NCI-H187 treated with DMSO at 0.1 percent for 48 hours (cell line): ENCODE data around the gene RALGPS1.

Source experiments
- DNase-seq: peaks from one replicate; lab custom pipeline; 2025; lab: John Stamatoyannopoulos, UW

RALGPS1 gene

DNA sequence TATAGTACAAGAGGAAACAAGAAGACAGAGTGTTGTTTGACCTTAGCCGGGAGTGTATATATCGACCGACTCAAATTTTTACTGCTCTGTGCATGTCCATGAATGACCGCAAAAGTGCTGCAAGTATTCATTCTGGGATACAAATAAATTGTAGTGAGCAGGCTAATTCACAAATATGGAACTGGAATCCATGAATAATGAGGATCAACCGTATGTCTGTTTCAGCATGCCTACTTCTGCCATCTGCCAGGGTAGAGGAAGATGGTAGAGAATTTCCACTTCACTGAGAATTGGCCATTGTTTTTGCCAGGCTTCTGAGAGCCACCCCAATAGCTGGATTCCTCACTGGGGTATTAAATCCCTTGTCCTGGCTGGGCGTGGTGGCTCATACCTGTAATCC lies 8.5 kb upstream of the RALGPS1 start:
- DNase-seq, result no peak

DNA sequence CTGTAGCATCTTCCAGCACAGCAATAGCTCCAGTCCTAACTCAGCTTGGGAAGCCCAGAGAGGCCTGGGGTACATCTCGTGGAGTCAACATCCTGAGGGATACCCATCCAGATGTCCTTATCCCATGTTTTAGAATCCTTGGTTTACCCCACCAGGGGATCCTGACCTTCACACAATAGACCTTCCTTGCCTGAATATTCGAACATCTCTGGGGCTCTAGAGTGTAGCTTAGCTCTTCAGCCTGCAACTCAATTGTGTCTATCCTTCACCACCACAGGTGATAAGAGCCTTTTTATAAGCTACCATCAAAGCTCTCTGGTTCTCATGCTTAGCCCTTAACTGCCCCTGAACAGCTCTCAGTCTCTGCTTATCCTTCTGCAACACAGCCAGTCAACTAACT lies 7.5 kb upstream of the RALGPS1 start:
- DNase-seq, result no peak

DNA sequence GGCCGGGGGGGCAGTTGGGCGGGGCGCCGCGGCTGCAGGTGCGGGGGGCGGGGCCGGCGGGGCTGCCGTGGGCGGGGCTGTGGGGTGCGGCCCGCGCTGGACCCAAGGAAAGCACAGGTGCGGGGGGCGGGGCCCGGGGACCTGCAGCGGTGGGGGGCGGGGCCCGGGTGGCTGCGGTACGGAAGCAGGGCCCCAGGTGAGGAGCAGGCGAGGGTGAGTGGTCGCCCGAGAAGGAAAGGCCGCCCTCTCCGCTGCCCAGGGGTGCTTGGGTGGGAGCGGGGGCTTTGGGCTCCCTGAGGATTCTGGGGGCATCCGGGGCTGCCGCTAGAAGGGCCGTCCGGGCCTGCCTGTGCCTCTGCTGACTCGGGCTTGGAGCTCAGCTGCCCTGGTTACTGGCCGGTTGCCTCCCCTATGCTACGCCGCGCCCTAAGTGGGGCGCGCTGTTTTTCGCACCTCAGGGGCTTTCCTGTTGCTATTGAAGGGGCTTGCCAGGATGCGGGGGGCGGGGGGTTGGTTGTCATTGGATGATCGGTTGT lies 767 bp downstream of the RALGPS1 start:
- DNase-seq, result no peak

DNA sequence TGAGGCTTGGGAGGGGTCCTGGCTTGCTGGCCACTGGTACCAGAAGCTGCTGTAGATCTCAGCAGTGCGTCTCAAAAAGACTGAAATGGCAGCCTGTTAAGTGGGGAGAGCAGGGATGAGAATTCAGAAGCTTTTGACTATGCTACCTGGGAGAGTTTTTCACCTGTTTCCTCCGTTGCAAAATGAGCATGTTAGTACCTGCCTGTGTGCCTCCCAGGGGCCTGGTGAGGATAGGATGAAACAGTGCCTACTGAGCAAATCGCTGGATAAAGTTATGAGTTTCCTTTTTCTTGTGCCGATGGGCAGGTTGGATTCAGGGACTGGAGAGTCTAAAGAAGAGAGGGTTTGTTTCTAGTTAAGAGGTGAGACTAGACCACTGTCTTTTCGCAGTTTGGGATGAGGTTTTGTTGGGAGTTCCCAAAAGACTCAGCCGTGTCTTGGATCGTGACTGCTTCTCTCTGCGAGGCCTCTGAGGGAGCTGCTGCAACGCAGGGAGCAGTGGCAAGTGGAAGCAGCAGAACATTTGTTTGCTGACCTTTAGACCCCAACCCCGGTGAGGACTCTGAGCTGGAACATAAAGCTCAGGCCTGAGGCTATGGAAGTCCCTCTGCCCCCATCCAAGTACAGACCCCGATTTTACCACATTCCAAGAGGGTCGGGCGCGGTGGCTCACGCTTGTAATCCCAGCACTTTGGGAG lies 1.4 kb downstream of the RALGPS1 start:
- DNase-seq, result no peak

DNA sequence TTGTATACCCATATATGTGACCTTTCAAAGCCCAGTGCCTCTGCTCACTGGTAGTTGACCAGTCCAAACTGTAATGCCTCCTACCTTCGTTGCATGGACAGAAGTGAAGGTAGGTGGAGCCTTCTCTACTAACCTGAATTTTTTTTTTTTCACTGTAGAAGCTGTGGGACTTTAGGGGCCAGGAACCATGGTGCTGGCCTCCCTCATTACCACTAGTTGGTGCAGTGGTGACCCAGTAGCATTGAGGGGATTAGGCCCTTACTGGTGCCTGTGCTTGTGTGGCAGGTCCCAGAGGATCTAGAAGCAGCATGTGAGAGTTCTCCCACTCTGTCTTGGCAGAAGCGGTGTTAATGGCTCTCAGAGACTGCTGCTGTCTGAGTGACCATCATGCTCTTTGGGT lies 2.3 kb downstream of the RALGPS1 start:
- DNase-seq, result no peak

DNA sequence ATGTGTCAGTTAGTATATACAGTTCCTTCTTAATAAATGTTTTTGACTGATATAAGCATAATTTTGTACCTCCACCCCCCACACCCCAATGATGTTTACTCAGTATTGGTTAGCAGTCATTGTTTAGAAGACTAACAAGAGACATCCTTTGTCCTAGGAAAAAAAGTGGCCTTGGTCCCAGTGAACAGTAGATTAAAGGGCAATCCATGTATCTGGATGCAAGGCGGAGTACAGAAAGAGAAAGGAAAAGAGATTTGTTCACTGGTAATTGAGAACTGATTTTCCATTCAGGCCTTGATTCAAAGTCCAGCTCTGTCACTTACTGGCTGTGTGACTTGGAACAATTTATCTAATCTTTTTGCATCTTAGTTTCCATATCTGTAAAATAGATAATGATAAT lies 4.6 kb downstream of the RALGPS1 start:
- no peak for DNase-seq

DNA sequence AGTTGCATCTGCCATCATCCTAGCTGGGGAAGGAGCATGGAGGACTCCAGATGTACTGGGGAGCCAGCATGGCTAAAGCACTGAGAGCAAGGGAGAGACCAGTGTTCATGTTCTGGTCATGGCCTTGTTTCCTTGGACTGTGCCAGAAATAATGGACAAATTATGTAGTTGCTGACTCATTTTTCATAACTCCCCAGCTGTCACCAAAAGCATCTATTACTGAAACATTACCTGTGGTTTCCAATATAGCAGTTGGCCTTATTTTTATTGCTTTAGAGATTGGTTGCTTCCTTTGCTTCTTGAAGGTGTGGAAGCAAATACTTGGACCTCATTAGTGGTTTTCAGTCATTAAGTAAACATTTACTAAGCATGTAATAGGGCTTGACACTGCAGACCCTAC lies 11.3 kb downstream of the RALGPS1 start:
- DNase-seq, result no peak

DNA sequence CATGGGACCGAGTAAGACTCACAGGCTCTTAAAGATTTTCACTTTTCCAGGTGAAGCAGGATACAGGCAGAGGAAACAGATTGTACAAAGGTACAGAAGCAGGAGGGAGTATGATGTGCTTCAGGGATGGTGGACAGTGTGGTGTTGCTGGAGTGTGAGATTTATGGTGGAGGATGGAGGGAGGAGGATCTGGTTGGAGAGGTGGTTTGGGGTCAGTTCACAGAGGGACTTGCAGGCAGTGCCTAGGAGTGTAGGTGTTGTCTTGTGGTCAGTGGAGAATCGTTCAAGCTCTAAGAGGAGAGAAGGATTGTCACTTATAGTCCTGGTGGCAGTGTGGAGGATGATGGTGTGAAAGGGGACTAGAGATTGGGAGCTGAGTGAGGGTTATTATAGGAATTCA lies 11.8 kb downstream of the RALGPS1 start:
- no peak for DNase-seq

DNA sequence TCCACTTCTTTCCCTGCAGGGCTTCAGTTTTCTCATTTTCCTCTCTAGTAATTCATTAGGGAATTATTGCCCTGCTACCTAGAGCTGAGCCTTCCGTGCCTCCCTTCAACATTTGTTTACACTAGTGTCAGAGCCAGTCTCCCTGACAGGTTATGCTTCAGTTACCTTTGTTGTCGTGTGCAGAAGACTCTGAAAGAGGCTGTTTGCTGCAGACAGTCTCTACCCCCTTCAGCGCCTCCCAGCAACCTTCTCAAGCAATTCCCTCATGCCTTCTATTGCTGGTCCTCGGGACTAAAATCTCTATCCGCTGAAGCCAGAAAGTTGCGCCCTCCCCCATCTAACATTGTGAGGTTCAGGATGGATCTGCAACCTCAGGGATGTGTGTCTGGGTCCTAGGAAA lies 12.8 kb downstream of the RALGPS1 start:
- DNase-seq, result peak; percentile 69

DNA sequence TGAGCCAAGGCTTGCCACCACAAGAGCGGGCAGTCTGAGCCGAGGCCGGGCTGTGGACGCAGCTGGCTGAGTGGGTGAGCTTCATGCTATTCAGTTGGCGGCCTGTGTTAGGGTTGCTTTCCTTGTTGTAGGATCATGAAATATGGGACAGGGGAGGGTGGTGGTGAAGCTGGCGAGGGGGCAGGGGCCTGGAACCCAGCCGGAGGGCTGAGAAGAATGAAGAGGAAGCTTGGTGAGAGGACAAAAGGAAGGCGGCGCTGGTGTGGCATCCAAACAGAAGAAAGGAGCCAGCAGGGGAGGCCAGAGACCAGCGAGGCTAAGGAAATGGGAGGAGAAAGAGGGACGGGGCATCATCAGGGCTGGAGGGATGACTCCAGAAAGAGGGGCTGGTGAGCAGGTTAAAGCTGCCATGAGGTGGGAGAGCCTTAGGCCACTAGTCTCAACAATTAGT lies 18.3 kb downstream of the RALGPS1 start:
- no peak for DNase-seq

DNA sequence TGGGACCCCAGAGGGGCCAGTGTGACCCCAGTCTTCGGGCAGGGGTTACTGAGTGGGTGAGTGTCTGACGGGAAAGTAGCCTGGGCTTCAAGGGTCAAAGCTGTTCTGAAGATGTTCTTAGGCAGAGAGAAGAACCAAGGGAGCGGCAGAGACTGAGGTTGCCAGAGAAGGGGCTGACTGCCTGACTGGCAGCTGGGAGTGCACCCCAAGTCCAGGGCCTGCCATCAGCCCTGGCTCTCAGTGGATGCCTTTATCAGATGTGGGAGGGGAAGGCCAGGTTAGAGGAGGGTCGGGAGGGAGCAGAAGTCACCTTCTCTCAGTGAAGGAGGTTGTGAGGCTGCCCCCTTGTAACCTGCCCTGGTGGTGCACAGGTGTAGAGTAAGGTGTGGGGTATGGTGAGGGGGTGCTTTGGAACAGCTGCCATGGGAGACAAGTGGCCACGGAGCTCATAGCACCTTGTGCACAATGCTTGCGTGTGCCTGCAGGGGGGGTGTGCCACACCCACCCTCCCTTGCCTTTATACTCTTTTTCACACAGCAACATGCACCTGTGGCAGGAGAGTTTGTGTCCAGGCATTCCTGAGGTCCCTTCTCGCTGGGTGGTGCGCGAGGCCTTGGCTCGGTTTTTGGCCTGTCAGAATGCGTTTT lies 18.9 kb downstream of the RALGPS1 start:
- no peak for DNase-seq

DNA sequence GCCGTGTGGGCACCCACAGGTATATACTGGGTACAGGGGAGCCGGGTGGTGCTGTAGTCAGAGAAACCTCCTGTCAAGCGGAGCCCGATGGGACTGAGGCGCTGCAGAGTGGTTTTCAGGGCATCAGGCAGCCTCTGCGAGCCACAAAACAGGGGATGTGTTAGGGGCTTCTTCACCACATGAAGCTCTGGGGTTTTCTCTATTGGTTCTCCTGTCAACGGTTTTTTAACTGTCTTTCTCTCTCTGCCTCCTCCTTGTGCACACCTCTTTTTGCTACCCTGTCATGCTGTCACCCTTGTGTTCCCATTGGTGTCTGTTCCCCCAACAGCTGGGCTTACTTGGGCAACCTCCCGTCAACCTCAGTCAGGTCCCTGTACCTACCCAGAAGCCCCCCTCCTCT lies 19.9 kb downstream of the RALGPS1 start:
- DNase-seq, result no peak

DNA sequence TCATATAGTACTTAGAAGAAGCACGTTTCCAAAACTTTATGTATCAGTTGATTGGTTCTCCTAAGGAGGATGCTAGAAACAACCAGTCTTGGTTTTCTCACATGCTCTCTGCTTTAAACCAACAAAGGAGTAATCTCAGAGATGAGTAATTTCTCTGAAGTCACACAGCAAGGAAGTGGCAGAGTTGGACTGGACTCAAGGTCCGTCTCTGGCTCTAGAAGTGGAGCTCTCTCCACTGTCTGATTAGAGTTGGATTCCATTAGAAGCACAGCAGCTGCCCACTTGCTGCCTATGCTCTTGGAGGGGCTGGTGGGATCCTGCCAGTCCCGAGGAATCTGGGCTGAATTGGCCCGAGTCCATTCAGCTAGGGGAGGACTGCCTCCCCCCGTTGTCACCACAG lies 21.0 kb downstream of the RALGPS1 start:
- DNase-seq, result no peak

DNA sequence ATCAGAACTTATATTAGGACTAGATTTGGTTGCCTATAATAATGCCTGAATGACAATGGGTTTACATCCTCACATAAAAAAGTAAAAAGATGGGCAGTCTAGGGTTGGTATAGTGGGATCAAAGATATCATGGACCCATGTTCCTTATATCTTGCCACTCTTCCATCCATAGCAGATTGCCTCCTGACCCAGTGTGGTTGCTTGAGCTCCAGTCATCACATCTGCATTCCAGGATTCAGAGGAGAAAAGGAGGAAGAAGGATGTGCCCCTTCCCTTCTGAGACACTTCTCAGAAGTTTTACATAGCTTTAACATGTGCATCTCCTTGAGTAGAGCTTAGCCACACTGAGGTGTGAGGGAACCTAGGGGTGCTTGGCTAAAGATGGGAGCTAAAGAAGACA lies 22.9 kb downstream of the RALGPS1 start:
- DNase-seq, result no peak

DNA sequence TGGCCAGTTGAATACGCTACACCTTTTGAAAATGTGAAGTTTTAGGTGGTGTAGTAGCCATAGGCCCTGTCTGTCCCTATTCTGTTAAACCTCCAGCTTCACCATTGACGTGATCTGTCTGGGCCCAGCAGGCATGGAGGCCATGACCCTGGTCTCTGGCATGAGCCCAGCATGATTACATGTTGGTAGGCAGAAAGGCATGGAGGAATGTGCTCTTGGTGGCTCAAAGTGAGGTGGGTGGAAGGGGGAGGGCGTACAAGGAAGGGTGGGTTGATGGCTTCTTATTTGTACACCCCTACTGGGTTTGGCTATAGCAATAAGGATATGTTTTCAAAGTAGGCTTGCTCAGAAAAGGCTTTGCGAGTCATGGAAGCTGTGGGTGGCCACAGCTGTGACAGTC lies 23.7 kb downstream of the RALGPS1 start:
- DNase-seq, result no peak

DNA sequence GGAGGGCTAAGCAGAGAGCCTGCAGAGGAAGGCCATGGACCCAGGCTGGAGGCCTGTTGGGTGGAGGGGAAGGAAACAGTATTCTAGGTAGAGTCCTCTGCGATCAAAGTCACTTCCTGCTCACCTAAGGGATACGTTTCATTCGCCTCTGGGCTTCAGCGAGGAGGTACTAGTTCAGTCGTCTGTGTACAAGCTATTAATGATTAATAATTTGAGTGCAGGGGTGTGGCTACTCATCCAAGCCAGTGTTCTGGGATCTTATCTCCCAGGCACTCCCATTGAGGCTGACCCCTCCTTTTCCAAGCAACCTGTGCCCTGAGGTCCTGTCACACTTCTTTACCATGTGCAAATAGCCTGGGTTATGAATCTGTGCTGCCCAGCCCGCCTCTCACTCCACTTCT lies 25.2 kb downstream of the RALGPS1 start:
- no peak for DNase-seq

DNA sequence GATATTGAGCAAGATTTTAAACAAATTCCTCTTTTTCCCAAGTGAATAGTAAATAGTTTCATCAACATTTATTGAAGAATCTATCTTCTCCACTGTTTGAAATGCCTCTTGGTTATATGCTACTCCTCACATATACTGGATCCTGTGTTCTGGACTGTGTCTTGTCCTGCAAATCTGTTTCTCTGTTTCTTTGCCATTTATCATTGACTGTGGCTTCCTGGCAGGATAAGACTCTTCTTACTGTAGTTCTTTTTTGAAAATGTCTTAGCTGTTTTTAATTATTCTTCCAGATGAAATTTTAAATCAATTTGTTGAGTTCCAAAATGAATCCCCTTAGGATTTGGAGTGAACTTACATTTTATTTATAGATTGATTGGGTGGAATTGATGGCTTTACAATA lies 27.8 kb downstream of the RALGPS1 start:
- no peak for DNase-seq

DNA sequence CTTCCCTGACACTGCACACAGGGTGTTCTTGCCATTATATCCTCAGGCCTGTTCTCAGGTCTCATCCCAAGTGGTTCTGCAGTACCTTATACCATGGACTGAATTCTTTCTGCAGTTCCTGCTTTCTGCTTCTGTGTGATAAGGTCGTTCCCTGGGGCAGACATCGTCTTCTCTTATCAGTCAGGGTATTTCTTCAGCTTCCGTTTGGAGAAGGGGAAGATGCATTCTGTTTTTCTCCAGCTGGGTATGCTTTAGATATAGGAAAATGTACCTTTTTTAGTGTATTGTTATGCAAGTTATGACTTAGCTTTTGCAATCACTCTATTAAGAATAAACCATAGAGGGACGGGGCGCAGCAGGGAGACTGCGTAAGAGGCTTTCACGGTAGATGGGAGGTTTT lies 31.1 kb downstream of the RALGPS1 start:
- DNase-seq, result no peak

DNA sequence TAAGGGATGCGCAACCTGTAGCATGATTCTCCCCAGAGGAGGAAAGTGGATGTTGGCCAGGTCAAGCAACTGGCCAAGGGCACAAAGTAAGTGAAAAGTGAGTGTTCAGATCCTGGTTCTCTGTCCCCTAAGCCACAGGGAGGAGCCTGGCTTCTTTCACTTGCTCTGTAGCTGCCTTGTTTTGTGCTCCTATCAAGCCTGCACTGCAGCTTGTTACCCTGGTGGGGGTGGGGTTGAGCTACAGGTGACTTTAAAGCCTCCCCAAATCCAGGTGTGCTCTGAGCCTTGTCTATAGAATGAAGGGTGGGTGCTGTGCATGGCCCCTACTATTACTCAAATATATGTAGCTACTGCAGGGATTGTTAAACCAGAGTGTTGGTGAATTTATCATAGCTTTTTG lies 32.9 kb downstream of the RALGPS1 start:
- DNase-seq, result no peak

DNA sequence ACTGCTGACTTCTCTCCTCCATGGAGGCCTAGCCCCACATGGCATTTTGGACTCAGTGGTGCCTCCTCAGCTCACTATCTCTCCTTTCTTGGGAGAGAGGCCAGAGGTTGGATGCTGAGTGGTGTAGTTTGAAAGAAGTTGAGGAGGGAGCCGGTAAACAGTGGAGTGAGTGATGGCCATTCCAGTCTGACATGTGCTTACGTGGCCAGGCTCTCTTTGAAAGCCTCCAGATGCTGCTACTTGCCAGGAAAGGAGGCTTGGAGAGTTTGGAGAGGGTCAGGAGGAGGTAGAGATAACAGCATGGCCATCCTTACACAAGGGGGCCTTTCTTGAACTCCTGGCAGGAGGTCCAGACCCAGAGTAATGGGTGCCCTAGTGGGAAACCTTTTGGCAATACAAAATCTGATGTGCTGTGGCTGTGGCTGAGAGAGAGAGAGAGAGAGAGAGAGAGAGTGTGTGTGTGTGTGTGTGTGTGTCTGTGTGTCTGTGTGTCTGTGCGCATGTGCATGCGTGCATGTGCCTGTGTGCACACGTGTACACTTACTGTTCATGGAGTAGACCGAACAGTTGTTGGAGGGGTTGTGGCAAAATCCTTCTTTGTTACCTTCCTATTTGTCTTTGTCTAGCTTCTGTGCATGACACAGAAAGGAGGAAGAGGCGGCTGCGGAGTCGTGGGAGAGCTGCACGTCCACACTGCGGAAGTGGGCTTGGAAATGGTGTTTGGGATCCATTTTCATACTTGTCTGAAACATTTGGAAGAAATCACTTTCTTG lies 37.8 kb downstream of the RALGPS1 start:
- DNase-seq, result no peak

DNA sequence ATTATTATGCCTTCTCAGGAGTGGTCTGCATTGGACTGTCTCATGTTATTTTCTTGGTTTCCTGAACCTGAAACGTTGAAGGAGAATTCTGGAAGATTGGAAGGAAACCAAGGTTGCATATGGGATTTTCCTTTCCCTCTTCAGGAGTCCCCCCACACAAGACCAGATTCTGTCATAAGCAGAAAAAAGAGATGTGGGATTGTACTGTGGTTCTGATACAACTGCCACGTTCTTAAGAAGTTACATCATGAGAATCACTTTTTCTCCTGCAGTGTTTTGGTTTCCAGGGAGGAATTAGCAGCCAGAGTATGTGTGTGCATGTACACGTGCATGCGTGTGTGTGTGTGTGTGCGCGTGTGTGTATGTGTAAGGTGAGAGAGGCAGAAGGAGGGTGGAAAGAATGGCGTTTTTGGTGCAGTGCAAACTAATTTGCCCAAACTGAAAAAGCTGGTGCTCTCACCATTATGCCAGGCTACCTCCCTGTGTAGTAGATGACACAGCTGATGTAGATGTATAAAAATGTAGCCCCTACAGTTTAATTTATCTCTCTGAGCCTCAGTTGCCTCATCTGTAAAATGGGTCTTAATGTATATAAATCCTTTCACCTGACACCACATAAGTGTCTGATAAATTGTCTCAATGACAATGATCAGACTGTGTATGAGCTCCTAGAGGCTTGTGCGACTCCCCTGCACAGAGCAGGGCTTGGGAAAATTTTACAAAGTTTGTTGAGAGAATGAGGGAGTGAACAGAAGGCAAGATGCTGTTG lies 38.6 kb downstream of the RALGPS1 start:
- DNase-seq, result no peak

DNA sequence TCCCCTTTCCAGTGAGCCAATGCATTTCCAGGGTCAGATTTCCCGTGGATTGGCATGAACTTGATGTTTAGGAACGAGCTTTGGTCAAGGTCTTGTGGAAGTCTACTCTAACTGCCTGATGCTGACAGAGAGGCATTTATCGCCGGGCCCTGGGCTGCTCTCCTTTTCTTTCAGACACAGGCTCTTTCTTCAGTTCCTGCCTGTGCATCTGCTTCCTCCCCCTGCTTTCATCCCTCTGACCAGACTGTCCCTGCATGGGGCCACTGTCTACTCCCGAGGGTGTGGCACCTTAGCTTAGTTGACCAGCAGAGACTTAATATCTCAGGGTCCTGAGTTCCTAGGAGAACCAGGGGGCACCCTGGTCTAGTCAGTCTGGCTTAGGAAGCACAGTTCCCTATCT lies 41.2 kb downstream of the RALGPS1 start:
- no peak for DNase-seq
